ENCODE results near the gene ZNF214.

ZNF214 gene

DNA sequence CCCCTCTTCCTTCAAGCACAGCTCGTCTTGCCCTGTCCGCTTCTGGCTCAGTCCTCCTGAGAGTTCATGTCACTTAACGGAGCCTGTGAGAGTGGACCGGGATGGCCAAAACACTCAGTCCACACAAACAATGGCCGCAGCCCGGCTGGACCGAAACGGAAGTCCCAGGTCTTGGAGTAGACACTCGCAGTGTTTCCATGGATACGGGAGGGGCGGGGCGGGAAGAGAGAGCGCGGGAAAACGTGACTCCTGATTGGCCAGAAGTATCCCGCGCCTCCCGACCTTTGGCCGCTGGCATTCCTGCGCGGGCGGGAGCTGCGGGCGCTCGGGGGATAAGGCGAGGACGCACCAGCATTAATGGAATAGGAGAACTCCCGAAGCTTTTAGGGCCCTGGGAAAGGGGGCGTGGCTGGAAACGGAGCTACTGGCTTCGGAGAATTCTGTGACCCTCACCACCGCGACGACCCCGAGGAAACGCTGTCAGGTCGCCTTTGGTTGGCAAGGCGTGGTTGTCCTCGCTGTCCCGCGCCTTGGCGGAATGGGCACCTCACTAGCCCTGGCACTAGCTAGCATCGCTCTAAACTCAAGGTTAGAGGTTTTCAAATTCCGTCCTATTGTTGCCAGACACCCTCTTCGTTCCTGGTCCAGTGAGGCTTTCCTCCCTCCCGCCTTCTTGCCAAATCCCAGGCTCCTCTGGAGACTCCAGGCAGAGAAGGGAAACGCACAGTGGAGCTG is at the start of gene ZNF214, which contains the start of gene NLRP14:
Gene ZNF214 (minus strand): TSS at position 164 of the 735 bp plus-strand sequence. CDS start 17,511 bp downstream, outside the sequence.
Gene NLRP14 (plus strand): TSS at position 297 of the 735 bp plus-strand sequence. CDS start 18,108 bp downstream, outside the sequence.
- DNase-seq, result no peak

DNA sequence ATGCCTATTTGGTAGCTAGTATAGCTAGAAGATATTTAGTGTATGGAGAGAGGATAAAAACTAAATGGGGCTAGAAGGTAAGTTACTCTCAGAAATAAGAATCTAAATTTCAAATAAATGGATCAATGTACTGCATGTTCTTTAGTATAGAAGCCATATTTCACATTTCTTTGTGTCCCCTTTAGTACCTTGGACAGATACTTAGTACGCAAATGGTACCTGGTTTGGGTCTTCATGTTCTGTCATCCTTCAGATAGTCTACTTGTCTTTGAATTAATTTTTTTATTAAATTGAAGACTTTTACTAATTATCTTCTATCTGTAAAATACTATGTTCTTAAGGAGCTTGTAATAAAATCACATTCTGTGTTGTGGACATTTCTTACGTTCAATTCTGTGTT is 42.4 kb upstream of the ZNF214 start:
- no peak for DNase-seq

- no peak for DNase-seq
These were observed 40.7 kb upstream of the ZNF214 start for GRCh38 chr11:7060868-7061267.

DNA sequence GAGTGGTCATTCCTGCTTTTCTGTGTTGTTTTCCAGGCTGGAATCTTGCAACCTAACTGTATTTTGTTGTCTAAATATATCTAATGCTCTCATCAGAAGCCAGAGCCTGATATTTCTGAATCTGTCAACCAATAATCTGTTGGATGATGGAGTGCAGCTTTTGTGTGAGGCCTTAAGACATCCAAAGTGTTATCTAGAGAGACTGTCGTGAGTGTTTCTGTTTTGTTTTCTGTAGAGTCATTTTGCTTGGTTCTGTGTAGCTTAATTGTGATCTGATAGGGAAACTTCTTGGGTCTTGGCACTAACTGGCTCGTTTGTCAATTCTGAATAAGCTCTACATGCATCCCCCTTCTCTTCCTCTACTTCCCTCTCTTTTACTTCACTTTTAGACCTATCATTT is 37.5 kb upstream of the ZNF214 start:
- no peak for DNase-seq

GRCh38 chr11:7056828-7057513 is 36.8 kb upstream of the ZNF214 start:
- DNase-seq, result no peak

- no peak for DNase-seq
These were observed 30.0 kb upstream of the ZNF214 start for GRCh38 chr11:7050191-7050590.

DNA sequence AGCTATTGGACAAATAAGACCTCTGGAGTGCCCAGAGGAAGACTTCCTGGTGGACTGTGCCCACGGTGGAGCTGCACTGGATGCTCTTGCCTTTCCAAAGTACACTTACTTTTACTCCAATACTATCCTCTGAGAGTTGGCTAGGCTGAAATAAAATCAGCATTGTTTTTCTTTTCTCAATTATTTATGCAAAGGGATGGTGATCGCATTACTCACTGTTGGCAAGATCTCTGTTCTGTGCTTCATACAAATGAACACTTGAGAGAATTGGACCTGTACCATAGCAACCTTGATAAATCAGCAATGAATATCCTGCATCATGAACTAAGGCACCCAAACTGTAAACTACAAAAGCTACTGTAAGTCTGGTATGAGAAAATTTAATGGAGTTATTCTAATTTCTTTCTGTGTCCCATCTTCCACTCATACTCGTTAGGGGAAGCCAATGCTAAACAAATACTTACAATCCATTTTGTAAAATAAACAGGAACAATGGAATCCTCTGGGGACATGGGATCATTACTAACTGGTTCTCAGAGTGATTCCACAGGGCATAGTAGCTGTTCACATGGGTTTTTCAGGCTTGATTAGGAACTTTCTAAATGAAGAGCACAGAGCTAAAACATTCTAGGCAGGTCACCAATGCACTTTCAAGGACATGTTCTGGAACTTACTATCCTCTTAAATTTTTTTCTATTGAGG is 26.5 kb upstream of the ZNF214 start:
- DNase-seq, result no peak

- DNase-seq, result no peak
These were observed 13.9 kb upstream of the ZNF214 start for GRCh38 chr11:7034019-7034418.

DNA sequence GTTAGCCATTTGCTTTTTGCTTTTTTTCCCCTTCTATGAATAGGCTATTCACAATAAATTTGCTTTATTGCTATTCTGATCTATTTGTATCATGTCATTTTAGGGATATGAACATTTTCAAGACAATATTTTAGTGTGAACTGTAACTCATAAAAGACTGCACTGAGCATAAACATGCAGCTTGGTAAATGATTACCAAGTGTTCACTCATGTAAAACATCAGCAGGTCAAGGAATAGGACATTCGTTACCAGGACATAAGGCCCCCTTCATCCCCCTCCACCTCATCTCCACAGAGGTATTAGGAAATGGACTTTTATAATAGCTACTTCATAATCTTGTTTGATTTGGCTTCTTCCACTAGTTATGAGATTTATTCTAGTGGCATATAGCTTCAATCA is 12.5 kb upstream of the ZNF214 start:
- no peak for DNase-seq

- no peak for DNase-seq
These were observed 11.3 kb upstream of the ZNF214 start for GRCh38 chr11:7031471-7031871.

- no peak for DNase-seq
These were observed 10.7 kb upstream of the ZNF214 start for GRCh38 chr11:7030836-7031235.

GRCh38 chr11:7028141-7028540 is 8.0 kb upstream of the ZNF214 start:
- DNase-seq, result no peak

GRCh38 chr11:7021318-7021717 is 1.2 kb upstream of the ZNF214 start:
- no peak for DNase-seq

DNA sequence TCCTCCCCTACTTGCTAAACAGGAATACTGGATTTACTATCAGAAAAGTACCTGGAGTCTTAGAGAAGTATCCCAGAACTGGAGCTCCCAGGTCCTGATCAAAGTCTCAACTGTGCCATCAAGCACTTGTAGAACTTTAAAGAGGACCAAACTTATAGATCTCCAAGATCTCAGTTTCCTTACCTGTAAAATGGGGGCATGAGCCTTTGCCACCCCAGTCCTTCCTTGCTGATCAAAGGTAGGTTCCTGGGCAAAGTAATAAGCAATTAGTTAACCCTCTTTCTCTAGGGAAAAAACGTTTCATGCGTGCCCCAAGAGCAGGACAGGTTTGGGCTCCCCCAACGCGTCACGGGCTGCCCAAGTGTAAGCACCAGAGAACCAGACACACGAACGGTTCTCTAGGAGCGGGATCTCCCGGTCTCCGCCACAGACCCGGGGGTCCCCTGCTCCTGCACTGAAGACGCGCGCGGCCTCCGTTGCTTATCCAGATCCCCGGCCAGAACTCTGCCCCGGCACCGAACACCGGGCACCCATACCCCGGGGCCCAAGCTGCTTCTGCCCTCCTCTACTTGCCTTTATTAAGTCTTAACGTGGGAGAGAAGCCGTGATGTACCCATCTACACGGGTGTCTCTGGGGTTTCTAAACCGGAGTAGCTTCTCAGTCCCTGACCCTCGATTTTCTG is 505 bp downstream of the ZNF214 start:
- DNase-seq, result no peak

GRCh38 chr11:7016011-7016410 is 4.1 kb downstream of the ZNF214 start:
- no peak for DNase-seq

DNA sequence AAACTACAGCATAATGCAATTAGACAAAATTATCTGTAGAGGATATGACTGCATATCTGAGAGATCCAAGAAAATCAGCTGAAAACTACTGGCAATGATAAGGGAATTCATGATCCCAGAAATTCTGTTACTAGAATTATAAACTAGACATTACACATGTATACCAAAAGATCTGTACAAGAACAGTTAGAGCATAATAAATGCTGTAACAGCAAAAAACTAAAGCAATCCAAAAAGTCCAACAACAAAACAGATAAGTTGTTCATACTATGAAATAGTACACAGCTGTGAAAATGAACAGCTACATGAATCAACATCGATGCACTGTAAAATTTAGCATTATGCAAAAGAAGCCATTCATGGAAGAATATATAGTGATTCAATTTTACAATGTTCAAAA is 6.0 kb downstream of the ZNF214 start:
- no peak for DNase-seq

DNA sequence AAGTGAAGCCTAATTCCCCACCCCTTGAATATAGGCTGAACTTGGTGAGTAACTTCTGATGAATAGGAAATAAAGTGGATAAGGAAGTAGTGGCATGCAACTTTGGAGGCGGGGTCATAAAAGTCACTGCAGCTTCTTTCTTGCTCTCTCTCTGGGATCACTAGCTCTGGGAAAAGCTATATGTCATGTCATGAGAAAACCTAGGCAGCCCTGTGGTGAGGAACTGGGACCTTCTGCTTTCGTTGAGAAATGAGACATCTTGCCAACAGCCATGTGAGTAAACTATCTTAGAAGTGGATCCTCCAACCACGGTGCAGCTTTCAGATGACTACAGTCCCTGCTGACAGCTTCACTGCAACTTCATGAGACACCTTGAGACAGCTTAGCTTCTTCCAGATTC is 15.7 kb downstream of the ZNF214 start:
- no peak for DNase-seq

GRCh38 chr11:6995703-6996102 is 24.4 kb downstream of the ZNF214 start:
- no peak for DNase-seq

- no peak for DNase-seq
These were observed 27.4 kb downstream of the ZNF214 start for GRCh38 chr11:6992457-6993417.

- no peak for DNase-seq
These were observed 28.1 kb downstream of the ZNF214 start for GRCh38 chr11:6992026-6992425.

GRCh38 chr11:6991227-6991626 is 28.9 kb downstream of the ZNF214 start:
- DNase-seq, result no peak

DNA sequence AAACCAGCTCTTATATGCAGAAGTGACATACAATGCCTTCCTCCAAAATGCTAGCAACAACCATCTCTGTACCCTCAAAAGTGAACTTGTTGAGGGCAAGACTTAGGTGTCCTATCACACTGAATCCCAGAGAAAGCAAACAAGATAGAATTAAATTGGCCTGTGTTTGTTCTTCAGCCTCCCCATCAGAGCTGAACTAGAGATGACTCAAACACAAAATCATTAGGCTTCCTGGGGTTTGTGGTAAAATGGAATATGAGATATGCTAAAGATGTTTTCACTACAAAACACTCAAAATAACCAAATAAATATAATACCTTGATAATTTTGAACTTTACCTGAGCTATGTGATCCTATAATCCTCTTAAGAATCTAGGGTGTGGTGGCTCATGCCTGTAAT is 31.6 kb downstream of the ZNF214 start:
- DNase-seq, result no peak

Measured in stimulated activated CD4-positive, alpha-beta T cell treated with anti-CD3 and anti-CD28 coated beads, Interleukin-12 subunit alpha, Interleukin-12 subunit beta, amount 100 ng/mL, for 4 hours (primary cell).